Suprapubic skin (tissue), 4 donors: Measurements from ENCODE around the gene CLEC18B. TPM values are rescaled to one million over a fixed set of nuclear protein-coding genes. Genes with fewer than 3 reads are reported as not detected.
"Not testable (repeated sequence)": the region's sequence is repeated elsewhere in the genome, so short reads cannot be mapped to it uniquely, and the experiment has no call there.

Experiments used
- DNase-seq, 2 donors: peaks; one replicate each; pipeline ENCODE4 v3.0.0-alpha.2; 2019; ENCODE audit warnings: low spot score in 2 of 2
- H3K27ac ChIP-seq: fragments of 200-600 bp; sonication (generic); one replicate; pipeline ENCODE4 v1.5.1; 2019
- H3K27me3 ChIP-seq: fragments of 200-600 bp; sonication (generic); one replicate; pipeline ENCODE4 v1.5.1; 2019
- H3K36me3 ChIP-seq: fragments of 200-600 bp; sonication (generic); one replicate; pipeline ENCODE4 v1.5.1; 2019
- H3K4me1 ChIP-seq: fragments of 200-600 bp; sonication (generic); one replicate; pipeline ENCODE4 v1.5.1; 2019
- H3K4me3 ChIP-seq: fragments of 200-600 bp; sonication (generic); one replicate; pipeline ENCODE4 v1.5.1; 2019; ENCODE audit warnings: mild to moderate bottlenecking
- H3K9me3 ChIP-seq: fragments of 200-600 bp; sonication (generic); one replicate; pipeline ENCODE4 v1.5.1; 2019
- CTCF ChIP-seq, 2 donors: fragments of 200-600 bp in 1 of 2; fragments of 450-650 bp in 1 of 2; sonication (generic) in 1 of 2; IDR thresholded peaks; one replicate each; pipeline ENCODE4 v1.5.1; 2016 to 2019; ENCODE audit warnings: antibody characterized with exemption in 2 of 2, mild to moderate bottlenecking in 1 of 2, moderate library complexity in 1 of 2
- EP300 ChIP-seq: sonication (generic); formaldehyde crosslinking; IDR thresholded peaks from one replicate; pipeline ENCODE4 v1.6.1; 2017; ENCODE audit warnings: antibody characterized with exemption
- POLR2A ChIP-seq, 2 donors: fragments of 450-650 bp; IDR thresholded peaks; one replicate each; pipeline ENCODE4 v1.6.1; 2017; ENCODE audit warnings: antibody characterized with exemption in 2 of 2, mild to moderate bottlenecking in 2 of 2, moderate library complexity in 2 of 2
- POLR2AphosphoS5 ChIP-seq, 3 donors: sonication (generic); formaldehyde crosslinking; IDR thresholded peaks; one replicate each; pipeline ENCODE4 v1.6.1; 2017; ENCODE audit warnings: antibody characterized with exemption in 3 of 3
- WGBS: methylation state at CpG from one replicate; pipeline ENCODE4 v1.1.5; 2018; 5-methylcytosine and 5-hydroxymethylcytosine counted together
- total RNA-seq, 4 donors: library from RNA; depleted of rRNA; stranded (reverse); fragments of >200 nt; gene quantifications; one replicate each; pipeline ENCODE4 v1.1.0, GENCODE V29; 2016

The CLEC18B gene
- total RNA-seq: under 1 TPM in 1 of 4 donors, not detected in 3; 0.72 TPM

GRCh38 chr16:74420612-74421481, at the start of gene CLEC18B:
Gene CLEC18B, minus strand, starts transcription at chr16:74421478. Its CDS starts 208 bp downstream, at chr16:74421270.
- 78% methylated on average over 5 of the region's 27 CpGs for WGBS
- not testable (repeated sequence) for H3K9me3 ChIP-seq, H3K27me3 ChIP-seq, H3K27ac ChIP-seq, H3K36me3 ChIP-seq, H3K4me3 ChIP-seq, DNase-seq, H3K4me1 ChIP-seq

GRCh38 chr16:74469946-74470478, 48.7 kb upstream of the CLEC18B start:
- no peak for DNase-seq
- Histone ChIP-seq H3K27me3 (no peaks in the 10 kb centered on the region), H3K27ac (no peak overlapping the region), H3K4me1 (peaks cover 7% of the 10 kb centered on the region), H3K36me3 (peaks cover 86% of the 10 kb centered on the region), H3K4me3 (no peak overlapping the region), H3K9me3 (no peaks in the 10 kb centered on the region)
- no peak for TF ChIP-seq POLR2A (IDR thresholded peaks at IDR 0.05)
- TF ChIP-seq POLR2AphosphoS5 (IDR thresholded peaks at IDR 0.05): no peak
- no peak for TF ChIP-seq EP300
- TF ChIP-seq CTCF (IDR thresholded peaks at IDR 0.05): no peak
- 83% methylated on average over 5 of the region's 6 CpGs for WGBS

GRCh38 chr16:74468807-74469525, 47.7 kb upstream of the CLEC18B start:
- H3K27ac ChIP-seq: no peak overlapping the region
- H3K9me3 ChIP-seq: no peaks in the 10 kb centered on the region
- WGBS: 75% methylated on average over 9 of the region's 9 CpGs
- no peaks in the 10 kb centered on the region for H3K27me3 ChIP-seq
- no peak for DNase-seq
- H3K4me1 ChIP-seq: peaks cover 7% of the 10 kb centered on the region
- TF ChIP-seq POLR2AphosphoS5 (IDR thresholded peaks at IDR 0.05): no peak
- no peak for TF ChIP-seq POLR2A (IDR thresholded peaks at IDR 0.05)
- TF ChIP-seq CTCF (IDR thresholded peaks at IDR 0.05): no peak
- TF ChIP-seq EP300: no peak
- no peak overlapping the region for H3K4me3 ChIP-seq
- H3K36me3 ChIP-seq: peaks cover 86% of the 10 kb centered on the region

GRCh38 chr16:74466872-74467271, 45.6 kb upstream of the CLEC18B start:
- DNase-seq: no peak
- WGBS: 81% methylated on average over 5 of the region's 5 CpGs
- no peaks in the 10 kb centered on the region for H3K9me3 ChIP-seq
- no peak overlapping the region for H3K4me3 ChIP-seq
- no peaks in the 10 kb centered on the region for H3K4me1 ChIP-seq
- H3K27ac ChIP-seq: no peak overlapping the region
- H3K36me3 ChIP-seq: peaks cover 97% of the 10 kb centered on the region
- TF ChIP-seq POLR2AphosphoS5 (IDR thresholded peaks at IDR 0.05) (no peak), POLR2A (IDR thresholded peaks at IDR 0.05) (no peak), EP300 (no peak), CTCF (IDR thresholded peaks at IDR 0.05) (no peak)
- H3K27me3 ChIP-seq: no peaks in the 10 kb centered on the region

GRCh38 chr16:74465851-74466685, 44.8 kb upstream of the CLEC18B start:
- Histone ChIP-seq H3K27me3 (no peaks in the 10 kb centered on the region), H3K4me1 (no peaks in the 10 kb centered on the region), H3K4me3 (no peak overlapping the region), H3K36me3 (peaks cover 97% of the 10 kb centered on the region), H3K27ac (no peak overlapping the region), H3K9me3 (no peaks in the 10 kb centered on the region)
- 87% methylated on average over 6 of the region's 6 CpGs for WGBS
- TF ChIP-seq EP300: no peak
- no peak for TF ChIP-seq POLR2A (IDR thresholded peaks at IDR 0.05)
- DNase-seq: no peak
